GF-D8 (cell line): ENCODE data around the gene SAA4.
"Not testable (repeated sequence)": the region's sequence is repeated elsewhere in the genome, so short reads cannot be mapped to it uniquely, and the experiment has no call there.

ENCODE experiments used
- DNase-seq: peaks from one replicate; lab custom pipeline; 2025; lab: John Stamatoyannopoulos, UW

Gene SAA4

DNA sequence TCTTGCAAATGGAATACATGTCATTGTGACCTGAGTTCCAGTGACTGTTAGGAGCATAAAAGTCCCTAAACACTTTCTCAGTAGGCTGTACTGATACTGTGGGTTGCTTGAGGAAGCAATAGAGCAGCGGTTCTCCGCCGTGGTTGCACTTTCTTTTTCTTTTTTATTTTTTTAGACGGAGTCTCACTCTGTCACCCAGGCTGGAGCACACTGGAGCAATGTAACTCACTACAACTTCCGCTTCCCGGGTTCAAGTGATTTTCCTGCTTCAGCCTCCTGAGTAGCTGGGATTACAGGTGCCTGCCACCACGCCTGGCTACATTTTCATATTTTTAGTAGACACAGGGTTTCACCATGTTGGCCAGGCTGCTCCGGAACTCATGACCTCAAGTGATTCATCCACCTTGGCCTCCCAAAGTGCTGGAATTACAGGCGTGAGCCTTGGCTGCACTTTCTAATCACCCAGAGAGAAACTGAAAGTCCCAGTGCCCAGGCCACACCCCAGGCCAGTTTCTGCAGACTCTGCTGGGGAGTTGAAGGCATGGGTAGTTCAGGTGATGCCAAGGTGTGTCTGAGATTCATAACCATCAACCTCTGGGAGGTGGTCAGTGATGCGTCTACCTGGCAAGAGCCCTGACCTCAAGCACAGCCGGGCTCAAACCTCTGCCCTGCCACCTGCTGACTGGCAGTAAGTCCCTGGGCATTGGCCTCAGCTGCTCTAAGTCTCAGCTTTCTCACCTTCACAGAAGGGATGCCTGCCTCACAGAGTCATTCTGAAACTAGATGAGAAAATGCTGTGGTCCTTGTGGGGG, 10.0 kb upstream of the SAA4 start:
- not testable (repeated sequence) for DNase-seq

DNA sequence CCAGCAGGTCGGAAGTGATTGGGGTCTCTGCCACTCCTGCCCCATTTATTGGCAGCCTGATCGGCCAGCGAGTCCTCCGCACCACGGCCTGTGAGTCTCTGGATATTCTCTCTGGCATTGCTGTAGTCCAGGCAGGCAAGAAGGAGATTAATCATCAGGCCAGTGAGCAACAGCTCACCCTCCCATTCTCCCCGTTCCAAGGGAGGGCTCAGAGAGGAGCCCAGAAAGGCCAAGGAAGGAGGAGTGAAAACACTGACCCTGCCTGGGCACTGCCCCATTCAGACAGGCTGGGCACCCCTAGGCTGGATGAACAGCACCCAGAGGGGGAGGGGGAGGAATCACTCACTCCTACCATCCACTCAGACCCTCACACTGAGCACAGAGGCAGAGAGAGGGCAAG, 8.8 kb upstream of the SAA4 start:
- DNase-seq = no peak

DNA sequence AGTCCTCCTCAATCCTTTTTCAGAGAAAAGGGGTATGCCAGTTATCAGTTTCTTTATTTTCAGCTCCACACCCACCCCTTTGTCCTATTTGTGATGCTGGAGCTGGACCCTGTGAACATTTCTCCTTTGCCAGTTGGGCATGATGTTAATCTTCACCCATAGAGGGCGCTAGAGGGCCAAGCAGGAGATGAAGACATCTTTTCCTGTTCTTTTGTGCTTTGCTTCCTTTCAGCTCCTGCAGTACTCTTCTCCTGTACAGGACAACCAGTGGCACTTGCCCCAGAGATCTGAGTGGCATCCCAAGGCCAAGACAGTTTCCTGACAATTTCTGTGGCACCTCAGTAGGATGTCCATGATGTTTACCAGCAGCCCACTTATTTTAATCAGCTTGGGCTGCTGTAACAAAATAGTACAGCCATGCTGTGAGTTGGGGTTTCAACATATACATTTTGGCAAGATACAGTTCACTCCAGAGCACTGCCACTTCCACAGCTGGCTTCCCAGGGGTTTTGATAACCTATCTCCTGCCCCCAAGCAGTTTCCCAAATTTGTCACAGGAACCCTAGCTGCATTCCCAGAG, 7.3 kb upstream of the SAA4 start:
- no peak for DNase-seq

DNA sequence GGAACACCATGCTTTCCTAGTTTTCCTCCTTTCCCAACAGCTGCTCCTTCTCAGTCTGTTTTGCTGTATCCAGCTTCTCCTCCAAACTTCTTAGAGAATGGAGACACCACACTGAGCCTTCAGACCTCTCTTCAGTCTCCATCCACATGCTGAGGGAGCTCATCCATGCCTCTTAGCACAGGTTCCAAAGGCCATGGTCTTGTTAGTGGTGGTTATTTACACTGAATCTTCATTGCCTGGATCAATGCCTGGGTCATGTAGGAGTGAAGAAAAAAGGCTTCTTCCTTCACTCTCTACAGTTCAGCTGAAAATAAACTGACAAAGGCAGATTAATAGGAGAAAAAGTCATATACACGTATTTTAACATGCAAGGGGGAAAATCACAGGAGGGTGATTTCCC, 3.1 kb upstream of the SAA4 start:
- DNase-seq = no peak

DNA sequence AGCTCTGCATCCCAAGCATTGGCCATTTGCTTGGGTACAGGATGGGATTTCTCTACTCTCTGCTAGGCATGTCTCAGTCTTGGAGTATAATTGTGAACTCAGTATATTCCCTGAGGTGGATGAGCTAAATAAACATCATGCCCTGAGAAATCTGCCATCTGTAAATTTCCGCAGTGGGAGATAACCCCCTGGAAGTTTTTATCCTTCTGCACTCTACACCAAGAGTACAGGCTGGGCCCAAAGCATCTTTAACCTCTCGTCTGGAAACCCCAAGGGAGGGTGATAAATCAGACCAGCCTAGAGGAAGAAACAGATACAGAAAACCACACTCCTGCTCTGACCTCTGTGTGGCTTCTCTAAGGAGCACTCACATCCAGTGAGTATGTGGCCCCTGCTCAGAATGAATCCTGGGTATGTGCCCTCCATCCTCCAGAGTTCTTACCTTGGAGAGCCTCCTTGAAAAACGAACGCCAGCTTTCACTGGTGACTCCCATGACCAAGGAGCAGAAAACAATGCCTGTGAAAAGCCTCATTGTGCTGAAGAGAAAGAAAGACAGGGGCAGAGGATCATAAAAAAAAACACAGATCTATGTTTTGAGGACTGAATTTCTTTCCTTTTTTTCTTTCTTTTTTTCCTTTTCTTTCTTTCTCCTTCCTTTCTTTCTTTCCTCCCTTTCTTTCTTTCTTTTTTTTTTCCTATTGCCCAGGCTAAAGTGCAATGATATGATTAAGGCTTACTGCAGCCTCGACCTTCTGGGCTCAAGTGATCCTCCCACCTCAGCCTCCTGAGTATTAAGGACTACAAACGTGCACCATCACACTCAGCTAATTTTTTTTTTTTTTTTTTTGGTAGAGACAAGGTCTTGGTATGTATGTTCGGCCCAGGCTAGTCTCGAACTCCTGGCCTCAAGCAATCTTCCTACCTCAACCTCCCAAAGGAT, 938 bp downstream of the SAA4 start:
- DNase-seq = no peak

DNA sequence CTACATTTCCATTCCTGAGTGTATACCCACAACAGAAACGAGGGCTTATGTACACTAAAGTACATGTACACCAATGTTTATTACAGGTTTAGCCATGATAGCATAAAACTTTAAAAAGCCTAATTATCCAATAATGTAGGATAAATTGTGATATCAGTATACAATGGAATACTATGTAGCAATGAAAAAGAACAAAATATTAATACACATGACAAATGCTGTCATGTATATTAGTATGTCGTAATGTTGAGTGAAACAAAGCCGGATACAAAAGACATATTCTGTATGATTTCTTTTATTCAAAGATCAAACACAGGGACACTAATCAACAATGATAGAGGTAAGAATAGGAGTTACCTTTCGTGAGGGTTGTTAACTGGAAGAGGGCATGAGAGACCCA, 2.7 kb downstream of the SAA4 start:
- no peak for DNase-seq

DNA sequence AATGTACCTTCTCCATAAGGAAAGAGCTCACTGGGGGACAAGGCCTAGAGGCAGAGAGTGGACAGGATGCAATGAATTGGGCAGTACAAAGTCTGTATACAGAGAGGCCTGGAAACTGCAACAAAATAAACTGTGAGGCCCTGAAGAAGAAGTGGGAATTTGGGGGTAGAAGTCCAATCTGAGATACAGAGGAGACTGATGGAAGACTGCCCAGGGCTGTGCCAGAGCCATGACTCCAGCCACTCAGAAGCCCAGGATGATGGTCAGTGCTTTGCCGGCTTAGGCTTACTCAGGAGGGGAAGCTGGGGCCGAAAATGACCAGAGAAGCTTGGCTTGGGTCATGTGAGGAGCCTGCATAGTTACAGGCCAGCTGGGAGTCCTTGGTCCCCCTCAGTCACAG, 5.7 kb downstream of the SAA4 start:
- DNase-seq = no peak

DNA sequence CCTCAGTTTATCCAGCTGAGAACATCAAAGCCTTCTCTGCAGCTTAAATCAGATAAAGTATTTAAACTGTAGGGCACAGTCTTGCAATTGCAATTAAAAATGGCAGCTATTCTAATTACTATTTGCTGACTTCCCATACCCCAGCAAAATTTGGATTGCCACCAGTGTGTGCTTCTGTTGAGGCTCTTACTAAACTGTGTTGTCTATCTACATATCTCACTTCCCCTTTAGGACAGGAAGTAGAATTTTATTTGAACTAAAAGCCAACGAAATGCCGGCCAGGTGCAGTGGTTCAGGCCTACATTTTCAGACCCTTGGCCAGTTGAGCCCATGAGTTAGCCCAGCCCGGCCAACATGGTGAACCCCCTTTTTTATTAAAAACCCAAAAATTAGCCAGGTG, 7.1 kb downstream of the SAA4 start:
- peak; percentile 51 for DNase-seq

DNA sequence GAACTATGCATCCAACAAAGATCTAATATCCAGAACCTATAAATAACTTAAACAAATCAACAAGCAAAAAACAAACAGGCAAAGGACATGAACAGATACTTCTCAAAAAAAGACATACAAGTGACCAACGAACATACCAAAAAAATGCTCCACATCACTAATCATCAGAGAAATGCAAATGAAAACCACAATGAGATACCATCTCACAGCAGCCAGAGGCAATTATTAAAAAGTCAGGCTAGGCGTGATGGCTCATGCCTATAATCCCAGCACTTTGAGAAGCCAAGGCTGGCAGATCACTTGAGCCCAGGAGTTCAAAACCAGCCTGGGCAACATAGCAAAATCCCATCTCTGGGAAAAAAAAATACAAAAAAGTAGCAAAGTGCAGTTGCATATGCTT, 10.7 kb downstream of the SAA4 start:
- no peak for DNase-seq

DNA sequence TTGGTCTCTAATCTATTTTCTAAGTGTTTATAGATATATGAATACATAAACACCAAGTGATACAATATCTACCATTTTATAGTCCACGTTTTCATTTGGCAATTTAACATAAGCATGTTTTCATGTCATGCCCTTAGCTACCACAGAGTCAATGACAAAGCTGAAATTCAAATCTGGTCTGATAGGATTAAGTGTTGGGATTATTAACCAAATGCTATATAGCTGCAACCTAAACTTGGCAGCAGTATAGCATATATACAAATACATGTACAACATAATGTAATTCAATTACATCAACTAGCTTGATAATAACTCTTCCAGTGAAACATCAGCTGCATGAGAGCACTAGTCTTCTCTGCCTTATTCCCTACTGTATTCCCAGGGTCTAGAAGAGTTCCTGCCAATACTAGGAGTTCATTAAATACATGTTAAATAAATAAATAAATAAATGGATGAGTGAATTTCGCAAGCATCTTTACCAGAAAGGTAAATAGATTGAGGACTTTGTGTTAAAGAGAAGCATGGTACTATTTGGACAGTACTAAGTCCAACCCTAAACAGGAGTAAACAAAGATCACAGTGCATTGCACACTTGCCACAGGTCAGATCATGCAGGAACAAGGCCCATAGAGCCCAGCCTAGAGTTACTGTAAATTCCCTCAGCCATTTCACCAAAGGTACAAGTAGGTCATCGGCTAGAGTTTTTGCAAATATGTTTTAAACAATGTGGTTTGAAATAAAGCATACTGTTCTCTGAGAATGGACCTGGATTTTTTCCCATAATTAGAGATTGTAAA, 12.8 kb downstream of the SAA4 start:
- DNase-seq = no peak

DNA sequence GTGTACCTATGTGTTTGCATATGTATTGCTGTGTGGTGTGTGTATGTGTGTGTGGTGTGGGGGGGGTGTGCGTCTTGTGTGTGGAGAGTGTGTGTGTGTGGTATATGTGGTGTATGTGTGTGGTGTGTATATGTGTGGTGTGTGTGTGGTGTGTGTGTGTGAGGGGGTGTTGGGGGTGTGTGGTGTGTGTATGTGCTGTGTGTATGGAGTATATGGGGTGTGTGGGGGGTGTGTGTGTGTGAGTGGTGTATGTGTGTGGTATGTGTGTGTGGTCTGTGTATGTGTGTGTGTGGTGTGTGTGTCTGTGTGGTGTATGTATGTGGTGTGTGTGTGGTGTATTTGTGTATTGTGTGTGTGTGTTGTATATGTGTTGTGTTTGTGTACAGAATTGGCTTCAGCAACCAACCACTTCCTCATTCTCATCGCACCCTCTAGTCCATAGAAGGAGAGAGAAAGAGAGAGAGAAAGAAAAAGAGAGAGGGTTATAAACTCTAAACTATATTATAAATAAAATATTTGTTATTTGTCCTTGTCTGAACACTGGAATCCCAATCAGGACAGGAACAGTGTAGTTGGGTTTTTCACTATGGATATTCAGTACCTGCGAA, 13.7 kb downstream of the SAA4 start:
- no peak for DNase-seq

DNA sequence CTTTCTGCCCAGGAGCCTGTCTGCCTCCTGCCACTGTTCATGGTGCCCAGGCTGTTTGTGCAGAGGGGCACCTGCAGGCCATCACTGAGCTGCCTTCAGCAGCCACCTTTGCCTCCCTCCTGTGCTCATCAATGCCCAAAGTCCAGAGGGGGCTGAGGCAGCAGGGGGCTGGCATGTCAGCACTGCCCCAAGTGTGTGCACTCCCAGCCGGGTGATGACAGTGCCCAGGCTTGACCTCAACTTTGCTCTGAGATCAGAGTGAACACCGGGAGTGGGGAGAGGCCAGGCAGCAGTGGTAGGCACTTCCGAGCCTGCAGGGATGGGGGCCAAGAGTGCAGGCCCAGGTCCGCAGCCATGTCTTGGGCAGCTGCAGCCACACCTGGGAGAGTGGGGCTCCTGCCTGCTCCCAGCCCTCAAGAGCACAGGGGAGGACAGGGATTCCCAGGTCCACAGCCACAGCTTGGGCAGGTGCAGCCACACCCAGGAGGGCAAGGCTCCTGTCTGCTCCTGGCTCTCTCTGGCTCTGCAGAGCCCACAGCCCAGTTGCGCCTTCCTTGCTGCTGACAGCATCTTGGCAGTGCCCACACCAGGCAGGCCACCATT, 15.2 kb downstream of the SAA4 start:
- no peak for DNase-seq

DNA sequence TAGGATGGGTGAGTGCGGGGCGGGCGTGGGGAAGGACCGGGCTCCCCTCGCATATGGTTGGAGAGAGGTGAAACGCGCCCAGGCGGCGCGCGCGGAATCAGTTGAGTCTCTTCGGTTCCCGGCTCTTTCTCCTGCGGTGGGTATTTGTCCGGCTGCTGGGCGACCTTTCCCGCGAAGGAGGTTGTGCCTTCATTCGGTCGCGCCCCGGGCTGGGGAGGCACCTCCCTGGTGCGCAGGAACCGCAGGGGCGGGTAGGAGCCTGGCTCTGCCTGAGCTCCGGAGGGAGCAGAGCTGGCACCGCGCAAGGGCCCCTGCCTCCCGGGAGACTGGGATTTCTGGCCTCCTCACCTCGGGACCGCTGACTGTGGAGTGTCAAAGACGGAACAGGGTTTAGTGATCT, 27.5 kb downstream of the SAA4 start:
- DNase-seq = no peak

DNA sequence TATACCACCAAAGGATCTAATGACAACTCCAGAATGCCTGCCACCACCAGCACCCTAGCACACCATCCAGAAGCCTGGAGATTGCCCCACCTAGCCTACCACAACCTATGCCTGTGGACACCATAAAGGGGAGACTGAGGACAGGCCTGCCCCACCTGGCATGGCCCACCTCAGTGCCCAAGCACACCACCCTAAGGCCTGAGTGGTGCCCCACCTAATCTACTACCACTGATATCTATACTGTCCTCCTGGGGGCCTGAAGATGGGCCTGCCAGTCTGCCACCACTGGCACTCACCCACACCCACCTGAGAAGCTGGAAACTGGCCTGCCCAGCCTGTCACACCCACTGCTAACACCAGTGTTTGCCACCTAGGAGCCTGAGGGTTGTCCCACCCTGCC, 31.8 kb downstream of the SAA4 start:
- no peak for DNase-seq

DNA sequence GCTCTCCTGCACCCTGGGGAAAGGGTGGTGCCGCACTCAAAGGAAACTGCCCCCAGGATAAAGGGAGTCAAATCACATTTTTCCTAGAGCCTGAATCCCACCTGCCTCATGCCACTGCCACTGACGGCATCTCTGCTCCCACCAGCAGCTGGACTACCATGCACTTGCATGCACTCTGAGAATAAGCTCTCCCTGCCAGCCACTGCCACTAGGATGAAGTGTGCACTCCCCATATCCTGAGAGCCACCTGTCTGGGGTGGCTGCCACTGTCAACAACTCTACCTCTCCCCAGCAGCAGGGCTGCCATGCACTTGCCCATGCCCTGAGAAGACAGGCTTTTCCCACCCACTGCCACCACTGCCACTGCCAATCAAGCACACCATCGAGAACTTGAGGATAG, 32.4 kb downstream of the SAA4 start:
- DNase-seq = no peak

DNA sequence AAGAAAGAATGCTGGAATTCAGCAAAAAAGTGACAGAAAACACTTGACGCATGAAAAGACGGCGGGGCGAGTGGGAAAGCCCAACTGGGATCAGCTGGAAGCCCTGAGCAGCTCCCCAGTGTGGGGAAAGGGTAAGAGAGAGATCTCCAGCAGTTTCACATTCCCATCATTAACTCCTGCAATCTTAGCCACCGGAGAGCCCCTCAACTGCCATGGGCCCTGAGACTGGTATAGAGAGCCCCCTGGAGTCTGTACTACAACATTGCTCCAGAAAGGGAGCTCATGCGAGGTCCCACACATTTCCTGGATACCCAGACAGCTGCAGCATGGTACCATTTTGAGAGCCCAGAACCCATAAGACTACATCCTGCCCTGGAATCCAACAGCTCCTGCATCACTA, 32.9 kb downstream of the SAA4 start:
- no peak for DNase-seq

DNA sequence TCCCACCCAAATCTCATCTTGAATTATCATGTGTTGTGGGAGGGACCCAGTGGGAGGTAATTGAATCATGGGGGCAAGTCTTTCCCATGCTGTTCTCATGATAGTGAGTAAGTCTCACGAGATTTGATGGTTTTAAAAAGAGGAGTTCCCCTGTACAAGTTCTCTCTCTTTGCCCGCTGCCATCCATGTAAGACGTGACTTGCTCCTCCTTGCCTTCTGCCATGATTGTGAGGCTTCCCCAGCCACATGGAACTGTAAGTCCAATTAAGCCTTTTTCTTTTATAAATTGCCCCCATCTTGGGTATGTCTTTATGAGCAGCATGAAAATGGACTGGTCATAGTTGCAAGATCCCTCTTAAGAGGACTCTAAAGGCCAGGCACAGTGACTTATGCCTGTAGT, 38.9 kb downstream of the SAA4 start:
- not testable (repeated sequence) for DNase-seq

DNA sequence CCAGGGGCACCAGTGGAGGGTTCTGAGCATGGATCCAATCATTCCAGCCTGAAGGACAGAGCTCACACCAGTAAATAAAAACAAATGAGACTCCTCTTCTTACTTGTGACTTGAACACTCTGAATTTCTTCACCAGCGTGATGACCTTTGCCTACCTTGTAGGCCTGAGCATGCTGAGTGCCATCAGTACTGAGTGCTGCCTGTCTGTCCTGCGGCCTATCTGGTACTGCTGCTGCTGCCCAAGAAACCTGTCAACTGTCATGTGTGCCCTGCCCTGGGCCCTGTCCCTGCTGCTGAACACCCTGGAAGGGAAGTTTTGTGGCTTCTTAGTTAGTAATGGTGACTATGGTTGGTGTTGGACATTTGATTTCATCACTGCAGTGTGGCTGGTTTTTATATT, 40.1 kb downstream of the SAA4 start:
- DNase-seq = no peak

DNA sequence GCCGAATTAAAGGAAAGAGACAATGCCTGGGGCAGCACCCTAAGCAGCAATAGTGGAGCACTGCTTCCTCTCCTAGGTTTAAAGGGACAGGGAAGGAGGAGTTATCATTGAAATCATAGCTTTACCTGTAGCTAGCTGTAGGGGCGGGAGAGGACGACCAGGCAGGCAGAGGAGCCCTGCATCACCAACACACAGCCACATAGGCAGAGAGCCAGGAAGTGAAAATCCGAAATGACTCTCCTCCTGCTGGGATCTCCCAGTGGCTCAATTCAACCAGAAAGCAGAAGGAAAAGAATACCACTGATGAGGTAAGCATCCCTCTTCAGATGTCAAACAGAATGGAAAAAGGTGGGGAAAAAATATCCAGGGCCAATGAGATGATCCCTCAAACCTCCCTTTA, 43.6 kb downstream of the SAA4 start:
- DNase-seq = no peak

DNA sequence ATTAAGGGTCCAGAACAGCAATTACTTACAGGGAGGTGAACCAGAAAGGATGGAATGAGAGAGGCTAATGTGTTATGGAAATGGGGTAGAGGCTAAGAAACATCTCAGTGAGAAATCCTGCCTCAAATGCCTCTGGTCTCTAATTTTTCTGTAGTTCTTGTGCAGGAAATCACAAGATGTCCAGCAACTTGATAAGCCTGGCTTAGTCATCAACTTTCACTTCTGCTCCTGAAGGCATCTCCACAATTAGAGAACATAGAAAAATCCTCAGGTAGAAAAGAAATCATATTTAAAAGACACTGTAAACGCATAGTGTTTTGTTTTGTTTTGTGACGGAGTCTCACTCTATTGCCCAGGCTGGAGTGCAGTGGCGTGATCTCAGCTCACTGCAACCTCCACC, 45.2 kb downstream of the SAA4 start:
- no peak for DNase-seq
